ENCODE data around the gene ATP8B4. TPM values are rescaled to one million over a fixed set of nuclear protein-coding genes. Genes with fewer than 3 reads are reported as not detected.

The ATP8B4 gene
- total RNA-seq: 1 to 10 TPM; 8.5 to 8.9 TPM
- polyA plus RNA-seq: 0.23 TPM

- Histone ChIP-seq H3K36me3 (ENCODE audit: insufficient read depth, low read length) (no peaks in the 10 kb centered on the region), H3K27me3 (ENCODE audit: insufficient read depth, low read length, poor library complexity, severe bottlenecking) (no peaks in the 10 kb centered on the region), H3K9me3 (ENCODE audit: low read length) (no peaks in the 10 kb centered on the region), H3K4me3 (ENCODE audit: low read length) (no peak within 1 kb of the TSS), H3K4me1 (ENCODE audit: insufficient read depth, low read length) (no peaks in the 10 kb centered on the region), H3K27ac (ENCODE audit: low read depth, low read length) (no peak within 1 kb of the TSS)
- Mint-ChIP-seq H3K4me1 (peaks cover 12% of the 10 kb centered on the region in 3 donors), H3K27me3 (peaks cover 0 to 2% of the 10 kb centered on the region in 2 donors), H3K36me3 (peaks cover 0 to 8% (median 0%) of the 10 kb centered on the region in 3 donors), H3K9me3 (peaks cover 0 to 15% (median 3%) of the 10 kb centered on the region in 5 donors), H3K27ac (peak within 1 kb of the TSS in 6 of 8 donors; percentile 8 to 80 (median 48)), H3K4me3 (peak within 1 kb of the TSS in 3 of 7 donors; percentile 10 to 63 (median 49))
- ChIA-PET CTCF (no interaction called here), POLR2A (no interaction called here)
- DNase-seq: no peak
These were observed at the start of gene ATP8B4 for GRCh38 chr15:50119063-50120040. ATP8B4 (minus strand) TSS chr15:50119233; CDS start chr15:50106966, 12,267 bp downstream.

GRCh38 chr15:50168379-50168778 lies 49.3 kb upstream of the ATP8B4 start:
- Histone ChIP-seq H3K9me3 (ENCODE audit: low read length) (no peaks in the 10 kb centered on the region), H3K36me3 (ENCODE audit: insufficient read depth, low read length) (no peaks in the 10 kb centered on the region), H3K4me3 (ENCODE audit: low read length) (no peak overlapping the region), H3K27me3 (ENCODE audit: insufficient read depth, low read length, poor library complexity, severe bottlenecking) (no peaks in the 10 kb centered on the region), H3K4me1 (ENCODE audit: insufficient read depth, low read length) (no peaks in the 10 kb centered on the region), H3K27ac (ENCODE audit: low read depth, low read length) (no peak overlapping the region)
- ChIA-PET CTCF (interaction anchor here (0.6 to 1.4 kb wide), 3 partner anchors 9 to 130 kb away, joined by 3 read pairs; partner anchors contain the start of gene SLC27A2), POLR2A (no interaction called here)
- Mint-ChIP-seq H3K9me3 (no peaks in the 10 kb centered on the region), H3K4me1 (no peaks in the 10 kb centered on the region), H3K36me3 (peaks cover 0 to 5% (median 2%) of the 10 kb centered on the region in 3 donors), H3K4me3 (no peak overlapping the region), H3K27me3 (peaks cover 9 to 28% of the 10 kb centered on the region in 2 donors), H3K27ac (no peak overlapping the region)
- no peak for DNase-seq

GRCh38 chr15:50167110-50167509 lies 48.1 kb upstream of the ATP8B4 start:
- Mint-ChIP-seq H3K9me3 (no peaks in the 10 kb centered on the region), H3K4me3 (no peak overlapping the region), H3K27me3 (peaks cover 10 to 28% of the 10 kb centered on the region in 2 donors), H3K27ac (no peak overlapping the region), H3K36me3 (peaks cover 0 to 5% (median 2%) of the 10 kb centered on the region in 3 donors), H3K4me1 (no peaks in the 10 kb centered on the region)
- Histone ChIP-seq H3K27me3 (ENCODE audit: insufficient read depth, low read length, poor library complexity, severe bottlenecking) (no peaks in the 10 kb centered on the region), H3K36me3 (ENCODE audit: insufficient read depth, low read length) (no peaks in the 10 kb centered on the region), H3K27ac (ENCODE audit: low read depth, low read length) (no peak overlapping the region), H3K4me3 (ENCODE audit: low read length) (no peak overlapping the region), H3K4me1 (ENCODE audit: insufficient read depth, low read length) (no peaks in the 10 kb centered on the region), H3K9me3 (ENCODE audit: low read length) (no peaks in the 10 kb centered on the region)
- ChIA-PET POLR2A (no interaction called here), CTCF (no interaction called here)
- no peak for DNase-seq

GRCh38 chr15:50166216-50166615 lies 47.2 kb upstream of the ATP8B4 start:
- H3K4me3 ChIP-seq (ENCODE audit: low read length): no peak overlapping the region
- peaks cover 9 to 23% of the 10 kb centered on the region in 2 donors for H3K27me3 Mint-ChIP-seq
- no peaks in the 10 kb centered on the region for H3K36me3 ChIP-seq (ENCODE audit: insufficient read depth, low read length)
- H3K4me1 ChIP-seq (ENCODE audit: insufficient read depth, low read length): no peaks in the 10 kb centered on the region
- no peaks in the 10 kb centered on the region for H3K27me3 ChIP-seq (ENCODE audit: insufficient read depth, low read length, poor library complexity, severe bottlenecking)
- ChIA-PET CTCF (no interaction called here), POLR2A (no interaction called here)
- H3K9me3 ChIP-seq (ENCODE audit: low read length): no peaks in the 10 kb centered on the region
- DNase-seq: no peak
- H3K27ac Mint-ChIP-seq: no peak overlapping the region
- no peak overlapping the region for H3K4me3 Mint-ChIP-seq
- H3K9me3 Mint-ChIP-seq: no peaks in the 10 kb centered on the region
- H3K4me1 Mint-ChIP-seq: no peaks in the 10 kb centered on the region
- no peaks in the 10 kb centered on the region for H3K36me3 Mint-ChIP-seq
- H3K27ac ChIP-seq (ENCODE audit: low read depth, low read length): no peak overlapping the region

- Mint-ChIP-seq H3K4me3 (no peak overlapping the region), H3K9me3 (no peaks in the 10 kb centered on the region), H3K4me1 (no peaks in the 10 kb centered on the region), H3K36me3 (no peaks in the 10 kb centered on the region), H3K27me3 (peaks cover 9 to 23% of the 10 kb centered on the region in 2 donors), H3K27ac (no peak overlapping the region)
- Histone ChIP-seq H3K36me3 (ENCODE audit: insufficient read depth, low read length) (no peaks in the 10 kb centered on the region), H3K4me3 (ENCODE audit: low read length) (no peak overlapping the region), H3K9me3 (ENCODE audit: low read length) (no peaks in the 10 kb centered on the region), H3K4me1 (ENCODE audit: insufficient read depth, low read length) (no peaks in the 10 kb centered on the region), H3K27ac (ENCODE audit: low read depth, low read length) (no peak overlapping the region), H3K27me3 (ENCODE audit: insufficient read depth, low read length, poor library complexity, severe bottlenecking) (no peaks in the 10 kb centered on the region)
- no peak for DNase-seq
- ChIA-PET CTCF (no interaction called here), POLR2A (no interaction called here)
These were observed 45.4 kb upstream of the ATP8B4 start for GRCh38 chr15:50164458-50164857.

GRCh38 chr15:50163719-50164410 lies 44.8 kb upstream of the ATP8B4 start:
- ChIA-PET CTCF (no interaction called here), POLR2A (no interaction called here)
- peaks cover 0 to 4% (median 3%) of the 10 kb centered on the region in 5 donors for H3K9me3 Mint-ChIP-seq
- Histone ChIP-seq H3K36me3 (ENCODE audit: insufficient read depth, low read length) (no peaks in the 10 kb centered on the region), H3K27ac (ENCODE audit: low read depth, low read length) (no peak overlapping the region), H3K27me3 (ENCODE audit: insufficient read depth, low read length, poor library complexity, severe bottlenecking) (no peaks in the 10 kb centered on the region), H3K4me1 (ENCODE audit: insufficient read depth, low read length) (no peaks in the 10 kb centered on the region), H3K9me3 (ENCODE audit: low read length) (no peaks in the 10 kb centered on the region), H3K4me3 (ENCODE audit: low read length) (no peak overlapping the region)
- H3K27ac Mint-ChIP-seq: peak overlapping the region in 1 of 8 donors; percentile 8
- no peak overlapping the region for H3K4me3 Mint-ChIP-seq
- H3K27me3 Mint-ChIP-seq: peaks cover 9 to 23% of the 10 kb centered on the region in 2 donors
- H3K36me3 Mint-ChIP-seq: no peaks in the 10 kb centered on the region
- no peak for DNase-seq
- H3K4me1 Mint-ChIP-seq: no peaks in the 10 kb centered on the region

- Histone ChIP-seq H3K27me3 (ENCODE audit: insufficient read depth, low read length, poor library complexity, severe bottlenecking) (no peaks in the 10 kb centered on the region), H3K4me1 (ENCODE audit: insufficient read depth, low read length) (no peaks in the 10 kb centered on the region), H3K4me3 (ENCODE audit: low read length) (no peak overlapping the region), H3K27ac (ENCODE audit: low read depth, low read length) (no peak overlapping the region), H3K36me3 (ENCODE audit: insufficient read depth, low read length) (no peaks in the 10 kb centered on the region), H3K9me3 (ENCODE audit: low read length) (no peaks in the 10 kb centered on the region)
- Mint-ChIP-seq H3K27me3 (peaks cover 9 to 20% of the 10 kb centered on the region in 2 donors), H3K9me3 (peaks cover 1 to 4% (median 4%) of the 10 kb centered on the region in 5 donors), H3K27ac (no peak overlapping the region), H3K4me3 (no peak overlapping the region), H3K36me3 (no peaks in the 10 kb centered on the region), H3K4me1 (no peaks in the 10 kb centered on the region)
- ChIA-PET CTCF (no interaction called here), POLR2A (no interaction called here)
- no peak for DNase-seq
These were observed 44.1 kb upstream of the ATP8B4 start for GRCh38 chr15:50162969-50163718.

Data from CD8-positive, alpha-beta memory T cell (primary cell).